Lower leg skin (tissue), 3 donors: ENCODE results near the gene ATP8B4.

ENCODE experiments used
- POLR2A ChIP-seq, 2 donors: fragments of 450-650 bp; IDR thresholded peaks; one replicate each; pipeline ENCODE4 v1.6.1; 2016 to 2017; ENCODE audit warnings: antibody characterized with exemption in 2 of 2, mild to moderate bottlenecking in 1 of 2, moderate library complexity in 1 of 2
- TF ChIP-seq, protein P1 (sequence below), 3 donors: fragments of 450-650 bp; IDR thresholded peaks; one replicate each; pipeline ENCODE4 v1.5.1; 2016; ENCODE audit warnings: antibody characterized with exemption in 3 of 3, mild to moderate bottlenecking in 3 of 3, moderate library complexity in 2 of 3

DNA sequence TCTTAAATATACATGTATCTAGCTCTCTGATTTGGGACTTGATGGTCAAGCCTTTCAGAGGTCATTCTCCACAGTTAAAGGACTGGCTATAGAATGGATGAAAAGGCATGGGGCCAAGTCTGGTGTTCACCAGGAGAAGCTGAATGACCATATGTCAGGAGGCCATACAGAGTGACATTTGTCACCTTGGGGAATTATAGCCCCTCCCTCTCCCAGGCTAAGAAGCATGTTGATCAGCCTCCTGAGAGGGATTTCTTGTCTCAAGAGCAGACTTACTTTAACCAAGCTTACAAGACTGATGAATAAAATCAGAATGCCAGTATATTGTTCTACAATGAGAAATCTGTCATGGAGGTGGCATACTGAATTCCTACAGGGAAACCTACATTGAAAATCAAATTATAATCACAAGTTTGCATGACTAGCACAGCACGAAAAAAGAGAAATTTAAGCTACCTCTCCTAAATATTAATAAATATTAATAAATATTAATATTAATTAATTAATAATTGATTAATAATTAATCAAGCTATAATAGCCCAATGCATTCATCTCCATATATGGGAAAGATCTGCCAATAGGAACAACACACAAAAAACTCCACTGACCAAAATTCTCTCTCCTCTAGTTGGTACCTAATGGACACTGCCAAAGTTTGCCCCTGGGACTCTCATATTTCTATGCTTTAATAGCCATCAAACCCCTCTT, 47.3 kb downstream of the ATP8B4 start:
- TF ChIP-seq, protein P1, sequence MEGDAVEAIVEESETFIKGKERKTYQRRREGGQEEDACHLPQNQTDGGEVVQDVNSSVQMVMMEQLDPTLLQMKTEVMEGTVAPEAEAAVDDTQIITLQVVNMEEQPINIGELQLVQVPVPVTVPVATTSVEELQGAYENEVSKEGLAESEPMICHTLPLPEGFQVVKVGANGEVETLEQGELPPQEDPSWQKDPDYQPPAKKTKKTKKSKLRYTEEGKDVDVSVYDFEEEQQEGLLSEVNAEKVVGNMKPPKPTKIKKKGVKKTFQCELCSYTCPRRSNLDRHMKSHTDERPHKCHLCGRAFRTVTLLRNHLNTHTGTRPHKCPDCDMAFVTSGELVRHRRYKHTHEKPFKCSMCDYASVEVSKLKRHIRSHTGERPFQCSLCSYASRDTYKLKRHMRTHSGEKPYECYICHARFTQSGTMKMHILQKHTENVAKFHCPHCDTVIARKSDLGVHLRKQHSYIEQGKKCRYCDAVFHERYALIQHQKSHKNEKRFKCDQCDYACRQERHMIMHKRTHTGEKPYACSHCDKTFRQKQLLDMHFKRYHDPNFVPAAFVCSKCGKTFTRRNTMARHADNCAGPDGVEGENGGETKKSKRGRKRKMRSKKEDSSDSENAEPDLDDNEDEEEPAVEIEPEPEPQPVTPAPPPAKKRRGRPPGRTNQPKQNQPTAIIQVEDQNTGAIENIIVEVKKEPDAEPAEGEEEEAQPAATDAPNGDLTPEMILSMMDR (IDR thresholded peaks at IDR 0.05), result no peak
- TF ChIP-seq POLR2A (IDR thresholded peaks at IDR 0.05), result no peak
